ENCODE measurements around the gene NT5E. TPM values are rescaled to one million over a fixed set of nuclear protein-coding genes. Genes with fewer than 3 reads are reported as not detected.

The NT5E gene
- total and polyA plus RNA-seq, 2 experiments from 2014 or later: 0.18 to 1.5 TPM

- Histone ChIP-seq H3K27me3 (ENCODE audit: insufficient read depth) (peaks cover 66% of the 10 kb centered on the region), H3K4me1 (ENCODE audit: insufficient read depth) (peaks cover 12% of the 10 kb centered on the region), H3K79me2 (replicated peaks; ENCODE audit: insufficient read depth) (no peaks in the 10 kb centered on the region), H3K27ac (ENCODE audit: low read depth) (no peak overlapping the region), H4K20me1 (replicated peaks; ENCODE audit: insufficient read depth) (no peaks in the 10 kb centered on the region), H3K36me3 (ENCODE audit: insufficient read depth) (no peaks in the 10 kb centered on the region), H3F3A (replicated peaks; ENCODE audit: low read depth) (no peaks in the 10 kb centered on the region), H2AFZ (no peak overlapping the region), H3K4me3 (no peak overlapping the region), H3K9me2 (ENCODE audit: insufficient read depth) (peaks cover 7% of the 10 kb centered on the region; the same call in 1 of the 2 replicates), H3K4me2 (no peak overlapping the region)
- peaks cover 49% of the 10 kb centered on the region for H3K27me3 Mint-ChIP-seq (ENCODE audit: insufficient read depth, low read depth, poor library complexity)
- H3K4me3 Mint-ChIP-seq: no peak overlapping the region
- H3K9me3 Mint-ChIP-seq: no peaks in the 10 kb centered on the region
- H3K4me1 Mint-ChIP-seq: peaks cover 11% of the 10 kb centered on the region
- TF ChIP-seq EZH2 (IDR thresholded peaks at IDR 0.05; ENCODE audit: low read depth, unreplicated experiment) (no peak), POLR2AphosphoS5 (IDR thresholded peaks at IDR 0.05; ENCODE audit: low read depth) (no peak), ZNF331 (CRISPR knock-in tag; IDR thresholded peaks at IDR 0.05; ENCODE audit: low read depth) (no peak), ZNF462 (CRISPR knock-in tag; IDR thresholded peaks at IDR 0.05) (no peak), CREB1 (CRISPR knock-in tag; IDR thresholded peaks at IDR 0.05; ENCODE audit: low read depth) (no peak), ZNF114 (CRISPR knock-in tag; IDR thresholded peaks at IDR 0.05) (no peak), ETS1 (IDR thresholded peaks at IDR 0.05) (no peak), EZH2phosphoT487 (IDR thresholded peaks at IDR 0.05; ENCODE audit: unreplicated experiment) (no peak), STAT1 (IDR thresholded peaks at IDR 0.05; ENCODE audit: unreplicated experiment) (no peak), NANOG (IDR thresholded peaks at IDR 0.05; ENCODE audit: borderline replicate concordance) (no peak), CTCF (conservative IDR thresholded peaks at IDR 0.05; ENCODE audit: low read depth in 2 of 2) (no peak), REST (IDR thresholded peaks at IDR 0.05; ENCODE audit: unreplicated experiment) (no peak), JUNB (IDR thresholded peaks at IDR 0.05; ENCODE audit: unreplicated experiment) (no peak)
- H3K27ac Mint-ChIP-seq: no peak overlapping the region
- no peak for DNase-seq (ENCODE audit: low spot score)
- ATAC-seq: no peak
- no peaks in the 10 kb centered on the region for H3K36me3 Mint-ChIP-seq (ENCODE audit: low read depth)
These were observed 1.9 kb downstream of the NT5E start for GRCh38 chr6:85451565-85452306.
